BLaER1 (cell line): Measurements from ENCODE around the gene SLC38A7.
A peak's percentile ranks its signal among the peaks of the same experiment; 100 is the strongest.

ENCODE experiments used
- H3K27ac ChIP-seq: shearing (Covaris generic); formaldehyde crosslinking; 2 replicates; pipeline ENCODE4 v1.8.1; 2022
- H3K27me3 ChIP-seq: shearing (Covaris generic); formaldehyde crosslinking; 2 replicates; pipeline ENCODE4 v1.8.1; 2022
- H3K36me3 ChIP-seq: shearing (Covaris generic); formaldehyde crosslinking; 2 replicates; pipeline ENCODE4 v1.8.1; 2022
- H3K4me1 ChIP-seq: shearing (Covaris generic); formaldehyde crosslinking; 2 replicates; pipeline ENCODE4 v1.8.1; 2022
- H3K4me2 ChIP-seq: shearing (Covaris generic); formaldehyde crosslinking; 2 replicates; pipeline ENCODE4 v1.8.1; 2022
- H3K4me3 ChIP-seq: shearing (Covaris generic); formaldehyde crosslinking; 2 replicates; pipeline ENCODE4 v1.8.1; 2022
- H3K9ac ChIP-seq: shearing (Covaris generic); formaldehyde crosslinking; 2 replicates; pipeline ENCODE4 v1.8.1; 2022
- H3K9me3 ChIP-seq: shearing (Covaris generic); formaldehyde crosslinking; 2 replicates; pipeline ENCODE4 v1.8.1; 2022
- H4K20me1 ChIP-seq: shearing (Covaris generic); formaldehyde crosslinking; 2 replicates; pipeline ENCODE4 v1.8.1; 2022
- Cebpa-rat ChIP-seq: shearing (Covaris generic); IDR thresholded peaks from 2 replicates; pipeline ENCODE4 v1.8.1; 2022

The SLC38A7 gene

GRCh38 chr16:58684354-58685083 is at the start of gene SLC38A7:
Gene SLC38A7, minus strand, starts transcription at chr16:58684770. Its CDS starts 4,644 bp downstream, at chr16:58680126.
- TF ChIP-seq Cebpa-rat = no peak
- Histone ChIP-seq H3K4me3 (peak within 1 kb of the TSS; percentile 84), H3K4me1 (peaks cover 12% of the 10 kb centered on the region), H3K27ac (peak within 1 kb of the TSS; percentile 74), H3K36me3 (peaks cover 11% of the 10 kb centered on the region; the same call in 1 of the 2 replicates), H3K4me2 (peak within 1 kb of the TSS; percentile 96), H3K27me3 (no peaks in the 10 kb centered on the region), H4K20me1 (no peaks in the 10 kb centered on the region), H3K9ac (peak within 1 kb of the TSS; percentile 81), H3K9me3 (no peaks in the 10 kb centered on the region)

GRCh38 chr16:58733671-58734458 is 49.3 kb upstream of the SLC38A7 start, which contains the start of gene GOT2:
Gene GOT2, minus strand, starts transcription at chr16:58734316. Its CDS starts 88 bp downstream, at chr16:58734228.
- no peaks in the 10 kb centered on the region for H3K27me3 ChIP-seq
- peaks cover 34% of the 10 kb centered on the region for H4K20me1 ChIP-seq
- peaks cover 48% of the 10 kb centered on the region for H3K4me1 ChIP-seq
- H3K27ac ChIP-seq = peak within 1 kb of the TSS; percentile 80
- peak within 1 kb of the TSS; percentile 90 for H3K9ac ChIP-seq
- peak within 1 kb of the TSS; percentile 94 for H3K4me2 ChIP-seq
- H3K36me3 ChIP-seq = peaks cover 13% of the 10 kb centered on the region
- H3K4me3 ChIP-seq = peak within 1 kb of the TSS; percentile 93
- no peak for TF ChIP-seq Cebpa-rat
- H3K9me3 ChIP-seq = no peaks in the 10 kb centered on the region

- H3K4me1 ChIP-seq = peaks cover 51% of the 10 kb centered on the region
- H3K4me2 ChIP-seq = peak overlapping the region; percentile 94
- peaks cover 40% of the 10 kb centered on the region for H4K20me1 ChIP-seq
- H3K36me3 ChIP-seq = peaks cover 19% of the 10 kb centered on the region
- no peaks in the 10 kb centered on the region for H3K27me3 ChIP-seq
- peak overlapping the region; percentile 90 for H3K9ac ChIP-seq
- no peaks in the 10 kb centered on the region for H3K9me3 ChIP-seq
- H3K27ac ChIP-seq = peak overlapping the region; percentile 80
- TF ChIP-seq Cebpa-rat = no peak
- H3K4me3 ChIP-seq = peak overlapping the region; percentile 93
These were observed 48.7 kb upstream of the SLC38A7 start for GRCh38 chr16:58733248-58733670.

- Histone ChIP-seq H3K27ac (peak overlapping the region; percentile 80), H3K9me3 (no peaks in the 10 kb centered on the region), H3K9ac (peak overlapping the region; percentile 90), H3K4me1 (peaks cover 51% of the 10 kb centered on the region), H3K36me3 (peaks cover 25% of the 10 kb centered on the region), H4K20me1 (peaks cover 46% of the 10 kb centered on the region), H3K4me3 (peak overlapping the region; percentile 93), H3K4me2 (peak overlapping the region; percentile 94), H3K27me3 (no peaks in the 10 kb centered on the region)
- TF ChIP-seq Cebpa-rat = no peak
These were observed 48.1 kb upstream of the SLC38A7 start for GRCh38 chr16:58732545-58733247.

GRCh38 chr16:58730724-58731370 is 46.3 kb upstream of the SLC38A7 start:
- Histone ChIP-seq H4K20me1 (peaks cover 65% of the 10 kb centered on the region), H3K4me3 (no peak overlapping the region), H3K36me3 (peaks cover 31% of the 10 kb centered on the region), H3K9me3 (no peaks in the 10 kb centered on the region), H3K4me1 (peaks cover 51% of the 10 kb centered on the region), H3K27ac (0 out of 2 replicates have a peak overlapping the region, but pooled peaks have one; percentile 7), H3K4me2 (peak overlapping the region; percentile 68), H3K27me3 (no peaks in the 10 kb centered on the region), H3K9ac (no peak overlapping the region)
- no peak for TF ChIP-seq Cebpa-rat

GRCh38 chr16:58727796-58728568 is 43.4 kb upstream of the SLC38A7 start:
- peaks cover 41% of the 10 kb centered on the region for H3K4me1 ChIP-seq
- H4K20me1 ChIP-seq = peaks cover 82% of the 10 kb centered on the region
- H3K9ac ChIP-seq = no peak overlapping the region
- no peak for TF ChIP-seq Cebpa-rat
- peaks cover 51% of the 10 kb centered on the region for H3K36me3 ChIP-seq
- no peaks in the 10 kb centered on the region for H3K27me3 ChIP-seq
- no peak overlapping the region for H3K4me3 ChIP-seq
- no peak overlapping the region for H3K4me2 ChIP-seq
- H3K9me3 ChIP-seq = no peaks in the 10 kb centered on the region
- no peak overlapping the region for H3K27ac ChIP-seq

GRCh38 chr16:58727028-58727781 is 42.6 kb upstream of the SLC38A7 start:
- H3K9me3 ChIP-seq = no peaks in the 10 kb centered on the region

GRCh38 chr16:58723109-58723508 is 38.5 kb upstream of the SLC38A7 start:
- Histone ChIP-seq H3K9ac (no peak overlapping the region), H3K4me2 (no peak overlapping the region), H3K36me3 (peaks cover 78% of the 10 kb centered on the region), H3K4me1 (peaks cover 14% of the 10 kb centered on the region), H3K27me3 (no peaks in the 10 kb centered on the region), H3K4me3 (no peak overlapping the region), H3K27ac (no peak overlapping the region), H4K20me1 (peaks cover 65% of the 10 kb centered on the region), H3K9me3 (no peaks in the 10 kb centered on the region)
- no peak for TF ChIP-seq Cebpa-rat

More at GRCh38 chr16:58727028-58727781, 42.6 kb upstream of the SLC38A7 start:
- Histone ChIP-seq H3K4me1 (peaks cover 34% of the 10 kb centered on the region), H3K27me3 (no peaks in the 10 kb centered on the region), H4K20me1 (peaks cover 76% of the 10 kb centered on the region), H3K9ac (no peak overlapping the region), H3K27ac (no peak overlapping the region), H3K4me3 (no peak overlapping the region), H3K4me2 (no peak overlapping the region), H3K36me3 (peaks cover 58% of the 10 kb centered on the region)
- TF ChIP-seq Cebpa-rat = no peak
